Testis (tissue), 3 donors: ENCODE results near the gene LIME1. TPM values are rescaled to one million over a fixed set of nuclear protein-coding genes. Genes with fewer than 3 reads are reported as not detected.
A peak's percentile ranks its signal among the peaks of the same experiment; 100 is the strongest.

ENCODE experiments used
- DNase-seq: peaks from one replicate; pipeline ENCODE4 v3.0.0-alpha.2; 2019
- H3K27ac ChIP-seq, 2 donors: fragments of 200-600 bp; sonication (generic); one replicate each; pipeline ENCODE4 v1.5.1; 2019
- H3K27me3 ChIP-seq: fragments of 200-600 bp; sonication (generic); one replicate; pipeline ENCODE4 v1.5.1; 2019
- H3K36me3 ChIP-seq: fragments of 200-600 bp; sonication (generic); one replicate; pipeline ENCODE4 v1.5.1; 2017; ENCODE audit warnings: low read depth; ENCODE audit errors: missing control alignments
- H3K4me1 ChIP-seq: fragments of 200-600 bp; sonication (generic); one replicate; pipeline ENCODE4 v1.5.1; 2019
- H3K4me3 ChIP-seq, 2 donors: fragments of 200-600 bp; sonication (generic); one replicate each; pipeline ENCODE4 v1.5.1; 2017 to 2019
- H3K9me3 ChIP-seq: fragments of 200-600 bp; sonication (generic); one replicate; pipeline ENCODE4 v1.5.1; 2017
- CTCF ChIP-seq, 3 experiments: fragments of 450-650 bp in 2 of 3; fragments of 200-600 bp in 1 of 3; sonication (generic) in 1 of 3; IDR thresholded peaks; one replicate each; pipeline ENCODE4 v1.5.1; 2016 to 2019; ENCODE audit warnings: antibody characterized with exemption in 3 of 3, mild to moderate bottlenecking in 2 of 3, moderate library complexity in 1 of 3
- POLR2A ChIP-seq: fragments of 450-650 bp; IDR thresholded peaks from one replicate; pipeline ENCODE4 v1.6.1; 2017; ENCODE audit warnings: antibody characterized with exemption, mild to moderate bottlenecking, moderate library complexity
- WGBS, 2 donors: methylation state at CpG; one replicate each; pipeline ENCODE4 v1.1.5; 2018; 5-methylcytosine and 5-hydroxymethylcytosine counted together
- intact Hi-C: fragments of 100-400 bp; cut with DNase I; formaldehyde crosslinking; loops from one replicate; pipeline ENCODE4 v1.15.1; 2023; ENCODE audit warnings: low total_unique reads
- polyA plus RNA-seq: library from polyadenylated mRNA; stranded (reverse); fragments of 350-450 nt; fragmentation: Illumina TruSeq; extraction: RNeasy Lipid Tissue Mini Kit (QIAGEN cat#74804); gene quantifications from one replicate; pipeline ENCODE4 v1.2.3, GENCODE V29; 2014; ENCODE audit warnings: low read depth, low replicate concordance; ENCODE audit not compliant: insufficient read depth
- total RNA-seq, 2 donors: library from RNA; depleted of rRNA; stranded (reverse); fragments of >200 nt; gene quantifications; one replicate each; pipeline ENCODE4 v1.2.3, GENCODE V29; 2016

The LIME1 gene
- total and polyA plus RNA-seq, 3 donors from 2014 or later: 5.6 to 47.4 (median 41.4) TPM

- Histone ChIP-seq H3K4me1 (peaks cover 7% of the 10 kb centered on the region), H3K27me3 (no peaks in the 10 kb centered on the region), H3K9me3 (no peaks in the 10 kb centered on the region), H3K36me3 (no peaks in the 10 kb centered on the region), H3K4me3 (no peak overlapping the region), H3K27ac (no peak overlapping the region)
- no peak for TF ChIP-seq POLR2A
- no peak for TF ChIP-seq CTCF (IDR thresholded peaks at IDR 0.05)
- intact Hi-C loops: no loop called here
- WGBS, 2 donors: 88 to 92% methylated on average over 11 of the region's 11 CpGs
- no peak for DNase-seq
Observed at GRCh38 chr20:63748934-63749270, 12.4 kb downstream of the LIME1 start.

- peaks cover 7% of the 10 kb centered on the region for H3K4me1 ChIP-seq
- no peaks in the 10 kb centered on the region for H3K9me3 ChIP-seq
- no peaks in the 10 kb centered on the region for H3K36me3 ChIP-seq
- 93 to 94% methylated on average over 11 to 16 of the region's 16 CpGs for WGBS, 2 donors
- intact Hi-C loops: no loop called here
- DNase-seq: no peak
- H3K27ac ChIP-seq: no peak overlapping the region
- no peaks in the 10 kb centered on the region for H3K27me3 ChIP-seq
- H3K4me3 ChIP-seq: no peak overlapping the region
- no peak for TF ChIP-seq CTCF (IDR thresholded peaks at IDR 0.05)
- no peak for TF ChIP-seq POLR2A
Observed at GRCh38 chr20:63749597-63750508, 13.4 kb downstream of the LIME1 start.

- no peak for TF ChIP-seq POLR2A
- no peak for TF ChIP-seq CTCF (IDR thresholded peaks at IDR 0.05)
- WGBS, 2 donors: 64 to 65% methylated on average over 20 to 26 of the region's 26 CpGs
- intact Hi-C loops: no loop called here
- no peak overlapping the region for H3K27ac ChIP-seq
- H3K36me3 ChIP-seq: no peaks in the 10 kb centered on the region
- peaks cover 7% of the 10 kb centered on the region for H3K4me1 ChIP-seq
- H3K4me3 ChIP-seq: no peak overlapping the region
- no peak for DNase-seq
- H3K27me3 ChIP-seq: no peaks in the 10 kb centered on the region
- no peaks in the 10 kb centered on the region for H3K9me3 ChIP-seq
Observed at GRCh38 chr20:63750807-63751470, 14.5 kb downstream of the LIME1 start.

GRCh38 chr20:63751471-63752271 is 15.2 kb downstream of the LIME1 start:
- Histone ChIP-seq H3K36me3 (no peaks in the 10 kb centered on the region), H3K27me3 (no peaks in the 10 kb centered on the region), H3K4me3 (peak overlapping the region in 1 of 2 donors; percentile 11), H3K27ac (no peak overlapping the region), H3K9me3 (no peaks in the 10 kb centered on the region), H3K4me1 (peaks cover 7% of the 10 kb centered on the region)
- no peak for TF ChIP-seq POLR2A
- no peak for TF ChIP-seq CTCF (IDR thresholded peaks at IDR 0.05)
- no peak for DNase-seq
- WGBS, 2 donors: 75 to 77% methylated on average over 21 to 24 of the region's 45 CpGs
- intact Hi-C loops: no loop called here
